Stimulated activated CD4-positive, alpha-beta T cell treated with anti-CD3 and anti-CD28 coated beads, Interleukin-4, amount 100 ng/mL, for 24 hours (primary cell): ENCODE measurements around the gene RUFY1.
A peak's percentile ranks its signal among the peaks of the same experiment; 100 is the strongest.
"Not testable (repeated sequence)": the region's sequence is repeated elsewhere in the genome, so short reads cannot be mapped to it uniquely, and the experiment has no call there.

Experiments used
- DNase-seq: peaks from one replicate; pipeline ENCODE4 v3.0.0-alpha.2; 2020

The RUFY1 gene

GRCh38 chr5:179536676-179537075, 13.7 kb upstream of the RUFY1 start:
- no peak for DNase-seq

- DNase-seq = no peak
Measured at GRCh38 chr5:179542170-179542569, 8.2 kb upstream of the RUFY1 start.

- DNase-seq = not testable (repeated sequence)
Measured at GRCh38 chr5:179543275-179543674, 7.1 kb upstream of the RUFY1 start.

- no peak for DNase-seq
Measured at GRCh38 chr5:179553006-179553405, 2.7 kb downstream of the RUFY1 start.

DNA sequence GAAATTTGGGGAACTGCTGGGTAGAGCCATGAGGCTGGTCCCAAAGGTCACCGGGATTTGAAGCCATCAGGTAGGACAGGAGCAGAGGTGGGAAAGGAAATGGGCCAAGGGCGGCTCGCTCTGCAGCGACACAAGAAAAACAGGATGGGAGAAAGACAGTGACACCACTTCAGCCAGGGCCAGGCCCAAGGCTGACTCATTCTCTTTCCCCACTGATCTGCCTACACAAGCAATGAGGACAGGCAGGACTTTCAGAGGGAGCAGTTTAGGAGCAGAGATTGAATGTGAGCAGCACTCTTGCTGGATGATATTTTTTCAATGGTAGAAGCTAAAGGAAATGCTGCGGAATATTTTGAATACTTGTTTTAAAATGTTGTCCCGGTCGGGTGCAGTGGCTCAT, 3.5 kb downstream of the RUFY1 start:
- no peak for DNase-seq

GRCh38 chr5:179554981-179555380, 4.6 kb downstream of the RUFY1 start:
- DNase-seq = no peak

- DNase-seq = not testable (repeated sequence)
Measured at GRCh38 chr5:179558261-179558799, 8.0 kb downstream of the RUFY1 start.

- DNase-seq = peak; percentile 11
Measured at GRCh38 chr5:179558932-179559283, 8.6 kb downstream of the RUFY1 start.

DNA sequence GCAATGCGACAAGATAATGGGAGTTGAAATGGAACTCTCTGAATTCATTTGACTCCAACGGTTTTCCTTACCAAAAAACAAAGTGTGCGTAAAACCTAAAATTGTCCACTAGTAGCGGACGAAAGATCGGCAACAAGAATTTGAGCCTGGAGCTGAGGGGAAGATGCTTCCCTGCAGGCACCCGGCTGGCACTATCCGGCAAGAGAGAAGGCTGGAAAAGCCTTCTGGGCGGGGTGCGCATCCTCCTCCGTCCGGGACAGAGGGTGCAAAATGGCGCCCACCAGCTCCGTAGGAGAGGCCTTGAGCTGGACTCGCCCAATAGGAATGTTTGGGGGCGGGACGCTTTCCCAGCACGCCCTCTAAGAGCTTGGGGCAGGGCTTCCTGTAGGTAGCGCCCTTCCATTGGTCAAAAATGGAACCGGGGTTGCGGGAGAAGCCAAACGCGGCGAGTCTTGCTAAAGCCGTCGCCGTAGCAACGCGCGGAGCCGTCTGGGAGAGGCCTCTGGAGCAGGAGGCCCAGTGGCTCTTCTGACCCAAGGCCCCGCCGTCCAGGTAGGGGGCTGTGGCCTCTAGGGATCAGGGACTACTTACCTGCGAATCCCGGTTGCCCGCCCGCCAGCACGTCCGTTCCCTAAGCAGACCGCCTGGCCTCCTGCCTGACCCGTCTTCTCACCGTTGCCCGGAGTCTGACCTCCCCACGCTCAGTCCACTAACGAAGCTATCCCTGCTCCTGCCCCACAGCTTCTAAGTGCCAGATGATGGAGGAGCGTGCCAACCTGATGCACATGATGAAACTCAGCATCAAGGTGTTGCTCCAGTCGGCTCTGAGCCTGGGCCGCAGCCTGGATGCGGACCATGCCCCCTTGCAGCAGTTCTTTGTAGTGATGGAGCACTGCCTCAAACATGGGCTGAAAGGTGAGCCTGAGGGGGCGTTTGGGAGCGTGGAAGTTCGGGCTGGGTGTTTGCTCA, 9.2 kb downstream of the RUFY1 start:
- peak; percentile 89 for DNase-seq

DNA sequence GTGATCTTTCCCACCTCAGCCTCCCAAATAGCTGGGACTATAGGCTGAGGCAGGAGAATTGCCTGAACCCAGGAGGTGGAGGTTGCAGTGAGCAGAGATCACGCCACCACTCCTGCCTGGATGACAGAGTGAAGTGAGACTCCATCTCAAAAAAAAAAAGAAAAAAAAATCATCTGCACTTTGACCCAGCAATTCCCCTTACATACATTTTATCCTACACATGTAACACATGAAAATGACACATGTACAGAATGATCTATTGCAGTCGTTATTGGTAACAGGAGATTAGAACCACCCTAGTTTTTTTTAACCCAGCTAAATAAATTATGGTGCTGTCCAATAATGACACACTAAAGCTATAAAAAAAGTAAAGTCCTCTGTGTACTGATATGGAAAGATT, 14.2 kb downstream of the RUFY1 start:
- no peak for DNase-seq

GRCh38 chr5:179568721-179569120, 18.4 kb downstream of the RUFY1 start:
- DNase-seq = no peak

DNA sequence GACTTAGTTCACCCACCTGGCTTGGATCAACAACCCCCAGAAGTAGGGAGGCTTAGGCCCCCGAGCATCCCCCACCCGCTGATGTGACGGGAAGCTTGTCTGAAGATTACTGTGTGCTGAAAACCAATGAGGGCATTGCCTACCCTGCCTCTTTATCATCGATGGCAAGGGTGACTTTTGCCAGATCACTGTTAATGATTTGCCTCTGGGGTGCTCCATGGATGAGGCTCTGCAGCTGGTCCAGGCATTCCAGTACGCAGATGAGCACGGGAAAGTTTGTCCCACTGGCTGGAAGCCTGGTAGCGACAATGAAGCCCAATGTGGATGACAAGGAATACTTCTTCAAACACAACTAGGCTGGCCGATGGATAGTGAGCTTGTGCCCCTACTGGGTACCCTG, 22.0 kb downstream of the RUFY1 start:
- DNase-seq = no peak

GRCh38 chr5:179577286-179577960, 27.1 kb downstream of the RUFY1 start:
- no peak for DNase-seq

DNA sequence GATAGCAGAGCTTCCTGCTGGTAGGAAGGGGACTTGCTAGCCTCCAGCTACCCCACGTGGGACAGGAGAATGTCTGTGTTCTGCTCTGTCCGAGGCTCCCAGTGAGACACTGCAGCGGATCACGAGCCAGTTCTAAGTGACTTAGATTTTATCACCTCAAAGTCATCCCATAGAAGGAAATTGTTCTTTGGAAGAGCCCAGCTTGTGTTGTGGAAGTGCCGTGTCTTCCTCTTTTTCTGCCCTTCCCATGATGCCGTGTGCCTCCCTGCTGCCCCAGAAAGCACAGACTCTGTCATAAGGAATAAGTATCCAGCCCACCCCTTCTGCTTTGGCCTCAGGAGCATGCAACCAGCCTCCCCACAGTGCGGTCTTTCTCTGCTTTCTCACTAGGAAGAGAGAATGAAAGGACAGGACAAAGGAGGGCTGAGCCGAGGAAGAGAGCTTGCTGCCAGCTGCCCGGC, 35.6 kb downstream of the RUFY1 start:
- DNase-seq = no peak

DNA sequence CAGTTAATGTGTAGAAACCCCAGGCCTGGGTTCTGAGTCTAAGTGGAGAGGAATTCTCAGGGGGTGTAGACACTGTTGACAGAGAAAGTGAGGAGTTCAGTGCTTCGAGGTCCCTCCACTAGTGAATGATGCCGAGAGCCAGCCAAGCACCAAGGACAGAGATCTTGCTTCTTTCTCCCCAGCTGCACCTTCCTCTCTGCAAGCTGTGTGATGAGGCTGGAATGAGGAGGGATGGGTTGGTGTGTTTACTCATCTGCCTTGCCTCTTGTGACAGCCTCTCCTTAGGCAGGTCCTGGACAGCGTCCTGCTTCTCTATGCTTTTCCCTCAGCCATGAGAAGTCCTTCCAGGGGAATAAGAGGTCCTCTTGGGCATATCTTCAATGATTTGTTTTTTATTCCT, 37.8 kb downstream of the RUFY1 start:
- no peak for DNase-seq

- DNase-seq = no peak
Measured at GRCh38 chr5:179595916-179596315, 45.6 kb downstream of the RUFY1 start.

DNA sequence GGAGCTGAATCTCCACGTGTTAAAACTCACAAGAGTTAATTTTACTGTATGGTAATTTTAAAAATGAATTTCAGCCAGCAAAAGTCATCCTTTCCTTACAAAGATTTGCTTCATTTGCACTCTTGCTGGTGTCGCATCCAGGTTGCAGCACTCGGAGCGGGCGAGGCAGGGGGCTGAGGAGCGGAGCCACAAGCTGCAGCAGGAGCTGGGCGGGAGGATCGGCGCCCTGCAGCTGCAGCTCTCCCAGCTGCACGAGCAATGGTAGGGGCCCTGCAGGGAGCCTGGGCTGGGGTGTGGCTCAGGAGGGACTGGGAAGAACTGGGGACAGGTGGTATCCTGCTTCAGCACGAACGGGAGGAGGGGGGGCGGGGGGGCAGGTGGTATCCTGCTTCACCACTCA, 46.1 kb downstream of the RUFY1 start:
- no peak for DNase-seq

- DNase-seq = no peak
Measured at GRCh38 chr5:179599100-179599499, 48.7 kb downstream of the RUFY1 start.

DNA sequence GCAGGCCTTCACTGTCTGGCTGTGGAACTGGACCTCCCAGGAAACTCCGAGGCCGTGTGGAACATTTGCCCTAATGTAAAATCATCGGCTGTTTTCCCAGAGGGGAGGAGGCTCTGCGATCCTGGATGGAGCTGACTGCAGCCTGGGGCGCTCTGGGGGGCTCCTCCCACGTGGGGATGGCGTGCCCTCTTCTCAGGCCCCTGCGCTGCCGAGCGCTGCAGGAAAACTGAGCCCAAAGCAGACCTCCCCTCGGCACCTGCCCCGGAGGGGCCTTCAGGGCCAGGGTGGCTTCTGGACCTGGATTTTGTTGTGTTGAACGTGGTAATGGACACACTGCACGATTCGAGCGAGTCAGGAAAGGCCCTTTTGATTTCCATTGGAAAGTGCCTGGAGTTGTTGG, 49.2 kb downstream of the RUFY1 start:
- DNase-seq = no peak

GRCh38 chr5:179599973-179600372, 49.6 kb downstream of the RUFY1 start:
- DNase-seq = no peak

- no peak for DNase-seq
Measured at GRCh38 chr5:179601871-179602625, 51.7 kb downstream of the RUFY1 start.

DNA sequence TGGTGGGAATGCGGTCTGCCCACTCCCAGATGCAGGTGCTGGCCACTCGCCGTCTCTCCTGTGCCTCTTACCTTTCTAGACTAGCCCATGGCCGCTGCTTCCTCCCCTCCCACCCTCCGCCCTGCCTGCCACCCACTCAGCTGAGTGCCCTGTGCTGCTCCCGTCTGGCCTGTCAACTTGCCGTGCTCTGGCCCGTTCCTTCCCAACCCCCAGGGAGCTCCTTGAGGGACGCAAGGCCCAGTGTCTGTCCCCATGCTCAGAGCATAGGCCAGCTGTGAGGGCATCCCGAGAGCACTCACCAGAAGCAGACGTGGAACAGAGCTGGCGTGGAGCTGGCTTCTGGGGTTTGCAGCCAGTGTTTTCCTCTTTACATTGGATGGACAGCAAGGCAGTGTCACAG, 53.0 kb downstream of the RUFY1 start:
- DNase-seq = no peak
